Sciatic nerve (tissue), 2 donors: ENCODE results near the gene KCTD1. TPM values are rescaled to one million over a fixed set of nuclear protein-coding genes. Genes with fewer than 3 reads are reported as not detected.

Source experiments
- ATAC-seq: fragments of 200-7000 bp; cut with Tn5 transposase; one replicate; pipeline ENCODE4 v1.9.1; 2020; ENCODE audit warnings: mild to moderate bottlenecking, moderate library complexity
- DNase-seq: peaks from one replicate; pipeline ENCODE4 v3.0.0-alpha.2; 2020; ENCODE audit warnings: low spot score
- intact Hi-C: fragments of 100-400 bp; cut with DNase I; formaldehyde crosslinking; loops from one replicate; pipeline ENCODE4 v1.14.2; 2022
- total RNA-seq: library from RNA; stranded (reverse); fragmentation: NEBNext Ultra II Directional; extraction: Animal tissue kit (Norgen Biotek cat#: 25700); gene quantifications from one replicate; pipeline ENCODE4 v1.2.1, GENCODE V29; 2021
- donor health status: DM: no; HTN: no; CAD: no.
- donor health status: DM: no; HTN: no; CAD: no.

Gene KCTD1
- total RNA-seq, 1 donor from 2014 or later: 34.1 TPM

DNA sequence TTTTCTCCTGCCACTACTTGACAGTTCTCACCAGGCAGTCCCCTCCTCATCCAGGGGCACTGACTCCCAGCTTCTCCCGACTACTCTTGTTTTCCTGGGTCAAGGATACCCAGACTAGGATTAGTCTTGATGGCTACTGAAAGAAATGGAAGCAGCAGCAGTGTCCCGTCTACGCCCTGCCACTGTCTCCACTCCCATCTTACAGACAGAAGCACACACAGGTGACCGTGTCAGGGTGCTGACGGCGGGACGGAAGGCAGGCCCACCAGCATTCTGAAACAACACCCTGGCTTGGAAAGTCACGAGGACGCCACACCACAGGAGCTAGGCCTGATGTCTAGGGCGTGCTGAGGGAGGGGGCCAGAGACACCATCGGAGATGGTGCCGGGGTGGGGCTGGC lies 82.9 kb downstream of the KCTD1 start:
- ATAC-seq: no peak
- DNase-seq: no peak
- intact Hi-C loops: no loop called here

GRCh38 chr18:26464128-26465011 lies 84.0 kb downstream of the KCTD1 start:
- DNase-seq (no peak), ATAC-seq (no peak)
- intact Hi-C loops: no loop called here

DNA sequence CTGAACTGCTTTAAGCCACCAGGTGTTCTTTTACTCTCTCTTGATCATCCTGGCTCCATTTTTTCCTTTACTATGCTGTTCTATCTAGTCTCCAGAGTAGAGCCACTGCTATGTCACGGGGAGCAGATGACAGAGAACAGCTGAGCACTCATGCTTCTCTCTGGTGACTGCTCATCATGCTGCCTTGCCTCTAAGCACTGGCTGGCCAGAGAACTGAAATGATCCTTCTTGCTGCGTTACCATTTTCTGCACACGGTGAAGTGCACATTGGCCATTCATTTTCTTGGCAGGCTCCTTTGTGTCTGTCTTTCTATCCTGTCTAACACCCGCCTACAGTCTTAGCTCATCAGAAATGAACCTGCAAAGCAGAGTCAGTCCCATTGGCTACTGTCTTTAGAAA lies 86.0 kb downstream of the KCTD1 start:
- intact Hi-C loops: no loop called here
- no peak for ATAC-seq

GRCh38 chr18:26461405-26461804 lies 86.9 kb downstream of the KCTD1 start:
- intact Hi-C loops: no loop called here
- no peak for DNase-seq
- no peak for ATAC-seq

More for the DNA sequence above, 86.0 kb downstream of the KCTD1 start:
- no peak for DNase-seq

GRCh38 chr18:26460449-26461091 lies 87.8 kb downstream of the KCTD1 start:
- intact Hi-C loops: no loop called here
- ATAC-seq: no peak
- DNase-seq: no peak

- DNase-seq: no peak
- ATAC-seq: no peak
- intact Hi-C loops: no loop called here
Observed at GRCh38 chr18:26459884-26460283, 88.5 kb downstream of the KCTD1 start.

DNA sequence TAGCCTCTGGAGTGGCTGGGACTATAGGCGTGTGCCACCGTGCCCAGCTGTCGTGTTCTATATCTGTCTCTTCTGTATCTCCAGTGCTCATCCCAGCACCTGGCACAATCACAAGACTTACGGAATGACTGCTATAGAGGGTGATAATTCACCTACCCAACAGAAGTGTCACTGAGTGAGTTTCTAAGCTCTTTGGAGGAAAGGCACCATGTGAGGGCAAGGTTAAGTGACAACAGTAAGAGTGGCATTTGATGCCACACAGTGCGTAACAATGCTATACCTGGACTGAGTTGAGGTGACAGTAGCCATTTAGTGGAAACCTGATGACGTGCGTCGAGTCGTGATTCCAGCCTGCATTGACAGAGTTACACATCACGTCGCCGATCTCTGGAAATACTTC lies 89.0 kb downstream of the KCTD1 start:
- ATAC-seq: peak; percentile 9
- no peak for DNase-seq
- intact Hi-C loops: no loop called here

GRCh38 chr18:26458526-26459232 lies 89.7 kb downstream of the KCTD1 start:
- intact Hi-C loops: no loop called here
- DNase-seq (no peak), ATAC-seq (no peak)

DNA sequence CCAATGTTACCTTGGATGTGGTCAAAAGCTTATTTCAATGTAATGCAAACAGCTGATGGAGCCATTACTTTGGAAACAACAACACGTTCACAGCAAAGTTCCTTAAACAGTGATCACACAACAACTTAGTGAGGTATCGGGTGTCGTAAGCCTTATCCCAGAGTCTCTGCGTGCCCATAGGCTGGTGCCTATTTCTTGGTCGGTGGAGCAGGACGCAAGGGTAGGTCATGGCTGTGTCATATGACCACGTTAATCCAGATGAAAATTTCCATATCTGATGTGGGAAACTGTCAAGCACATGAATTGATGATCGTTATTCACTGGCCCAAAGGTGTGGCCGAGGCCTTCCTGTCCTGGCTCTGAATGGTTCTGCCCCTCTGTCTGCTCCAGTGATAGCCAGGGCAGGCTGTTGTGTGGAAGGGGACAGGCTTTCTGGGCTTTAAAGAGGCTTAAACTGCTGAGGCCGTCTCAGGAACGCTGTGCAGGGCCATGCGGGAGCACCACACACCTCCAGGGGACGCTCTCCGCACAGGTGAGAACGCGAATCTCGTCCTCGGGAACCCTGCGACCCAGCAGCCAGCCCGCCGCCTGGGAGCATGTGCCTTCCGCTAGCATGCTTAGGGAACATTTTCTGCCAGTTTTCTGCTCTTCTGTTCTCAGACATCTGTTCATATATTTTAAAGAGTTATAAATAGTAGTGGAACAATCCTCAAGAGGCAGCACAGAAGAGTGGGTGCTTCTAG lies 90.6 kb downstream of the KCTD1 start:
- intact Hi-C loops: no loop called here
- no peak for ATAC-seq
- DNase-seq: no peak

DNA sequence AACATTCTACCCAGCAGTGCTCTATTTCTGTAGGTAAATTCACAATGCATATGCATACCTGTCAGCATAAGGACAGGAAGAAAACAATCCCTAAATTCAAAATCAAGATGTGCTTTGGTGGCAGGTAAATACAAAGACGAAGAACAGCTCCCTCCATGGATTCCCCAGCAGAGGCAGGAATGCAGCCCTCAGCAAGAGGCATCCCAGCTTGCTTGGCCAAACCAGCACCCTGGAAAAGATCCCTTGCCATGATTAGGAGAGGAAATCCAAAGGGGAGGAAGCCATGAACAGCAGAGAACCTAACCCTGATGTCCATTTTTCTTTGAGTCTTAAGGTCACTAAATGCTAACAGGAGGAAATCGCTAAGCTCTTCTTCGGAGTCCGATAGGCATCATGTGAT lies 91.2 kb downstream of the KCTD1 start:
- intact Hi-C loops: no loop called here
- ATAC-seq (no peak), DNase-seq (no peak)

GRCh38 chr18:26456070-26456491 lies 92.3 kb downstream of the KCTD1 start:
- DNase-seq (no peak), ATAC-seq (no peak)
- intact Hi-C loops: no loop called here

DNA sequence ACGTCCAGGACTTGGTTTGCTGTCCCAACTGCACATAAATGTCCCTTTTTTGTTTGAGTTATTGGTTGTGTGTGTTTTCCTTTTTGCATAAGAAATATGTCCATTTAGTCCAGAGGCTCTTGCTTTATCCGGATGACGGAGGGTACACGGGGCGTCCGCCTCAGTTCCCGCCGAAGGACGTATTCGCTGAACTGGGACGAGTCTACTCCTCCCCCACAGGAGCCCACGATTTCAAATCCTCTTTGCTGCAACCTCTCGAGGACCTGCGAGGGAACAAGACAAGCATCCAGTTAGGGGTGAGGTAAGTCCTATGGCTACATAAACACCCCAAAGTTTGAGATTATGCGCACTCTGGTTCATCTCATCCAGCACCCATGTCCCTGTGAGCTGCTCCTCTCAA lies 92.7 kb downstream of the KCTD1 start:
- no peak for DNase-seq
- intact Hi-C loops: no loop called here
- no peak for ATAC-seq

- ATAC-seq (no peak), DNase-seq (no peak)
- intact Hi-C loops: no loop called here
Observed at GRCh38 chr18:26454616-26455015, 93.7 kb downstream of the KCTD1 start.

- DNase-seq (no peak), ATAC-seq (peak; percentile 38)
- intact Hi-C loops: no loop called here
Observed at GRCh38 chr18:26454192-26454591, 94.2 kb downstream of the KCTD1 start.

DNA sequence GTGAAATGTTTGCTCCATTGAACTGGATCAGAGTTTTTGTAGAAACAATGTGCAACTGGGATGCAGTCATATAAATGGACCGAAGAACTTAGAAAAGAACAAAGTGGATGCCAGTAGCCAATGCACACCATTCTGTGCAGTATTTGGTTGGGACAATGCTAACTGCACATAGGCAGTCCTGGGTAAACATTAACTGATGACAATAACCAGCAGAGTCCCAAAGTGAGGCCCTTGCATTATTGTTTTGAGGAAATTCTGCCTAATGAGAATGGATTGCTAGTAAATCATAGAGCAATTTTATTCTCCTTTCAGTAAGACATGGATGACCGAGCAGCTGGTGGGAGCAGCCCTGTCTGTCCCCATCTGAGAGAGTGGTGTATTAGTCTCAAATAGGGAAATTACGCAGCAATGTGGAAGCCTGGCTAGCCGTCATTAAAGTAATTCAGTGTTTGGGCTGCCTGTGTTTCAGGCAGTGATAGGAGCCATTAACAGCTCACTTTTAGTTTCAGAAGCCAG lies 94.9 kb downstream of the KCTD1 start:
- DNase-seq (no peak), ATAC-seq (no peak)
- intact Hi-C loops: no loop called here

GRCh38 chr18:26450989-26451682 lies 97.2 kb downstream of the KCTD1 start:
- ATAC-seq (no peak), DNase-seq (no peak)
- intact Hi-C loops: no loop called here

GRCh38 chr18:26448714-26449159 lies 99.6 kb downstream of the KCTD1 start:
- ATAC-seq (no peak), DNase-seq (no peak)
- intact Hi-C loops: no loop called here

DNA sequence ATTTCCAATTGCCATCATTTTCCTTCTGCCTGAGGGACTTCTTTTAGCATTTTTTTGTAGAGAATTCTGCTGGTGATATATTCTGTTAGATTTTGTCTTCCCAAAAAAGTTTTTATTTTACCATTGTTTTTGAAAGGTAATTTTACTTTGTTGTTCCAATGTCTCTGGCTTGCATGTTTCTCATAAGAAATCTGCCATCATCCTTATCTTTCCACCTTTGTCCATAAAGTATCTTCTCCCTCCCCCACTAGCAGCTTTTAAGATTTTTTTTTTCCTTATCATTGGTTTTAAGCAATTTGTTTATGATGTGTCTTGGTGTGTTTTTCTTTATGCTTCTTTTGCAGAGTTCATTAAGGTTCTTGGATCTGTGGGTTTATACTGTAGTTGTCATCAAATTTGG lies 104.5 kb downstream of the KCTD1 start:
- ATAC-seq (no peak), DNase-seq (no peak)
- intact Hi-C loops: no loop called here
